Raji (cell line): ENCODE data around the gene ANKFN1.

Experiments used
- POLR2A ChIP-seq: IDR thresholded peaks from 2 replicates; pipeline ENCODE4 v1.6.1; 2011; ENCODE audit warnings: low read depth, low read length, control low read depth; ENCODE audit not compliant: insufficient read depth

ANKFN1 gene

GRCh38 chr17:56269556-56270389, 116.5 kb downstream of the ANKFN1 start:
- no peak for TF ChIP-seq POLR2A

- TF ChIP-seq POLR2A = no peak
Observed at GRCh38 chr17:56274491-56274890, 121.2 kb downstream of the ANKFN1 start.

- TF ChIP-seq POLR2A = no peak
Observed at GRCh38 chr17:56284482-56284881, 131.2 kb downstream of the ANKFN1 start.

GRCh38 chr17:56289321-56289720, 136.0 kb downstream of the ANKFN1 start:
- TF ChIP-seq POLR2A = no peak

- no peak for TF ChIP-seq POLR2A
Observed at GRCh38 chr17:56290101-56290801, 137.0 kb downstream of the ANKFN1 start.

- TF ChIP-seq POLR2A = no peak
Observed at GRCh38 chr17:56290802-56291118, 137.5 kb downstream of the ANKFN1 start.

GRCh38 chr17:56291226-56291805, 138.0 kb downstream of the ANKFN1 start:
- TF ChIP-seq POLR2A = no peak

GRCh38 chr17:56292010-56292409, 138.7 kb downstream of the ANKFN1 start:
- no peak for TF ChIP-seq POLR2A

- no peak for TF ChIP-seq POLR2A
Observed at GRCh38 chr17:56292578-56292977, 139.3 kb downstream of the ANKFN1 start.

- no peak for TF ChIP-seq POLR2A
Observed at GRCh38 chr17:56297184-56297583, 143.9 kb downstream of the ANKFN1 start.

- TF ChIP-seq POLR2A = no peak
Observed at GRCh38 chr17:56298846-56299245, 145.6 kb downstream of the ANKFN1 start.

- no peak for TF ChIP-seq POLR2A
Observed at GRCh38 chr17:56300144-56300543, 146.9 kb downstream of the ANKFN1 start.

- no peak for TF ChIP-seq POLR2A
Observed at GRCh38 chr17:56305007-56305406, 151.7 kb downstream of the ANKFN1 start.

- TF ChIP-seq POLR2A = no peak
Observed at GRCh38 chr17:56309897-56310296, 156.6 kb downstream of the ANKFN1 start.

GRCh38 chr17:56310782-56311181, 157.5 kb downstream of the ANKFN1 start:
- TF ChIP-seq POLR2A = no peak

- TF ChIP-seq POLR2A = no peak
Observed at GRCh38 chr17:56313201-56313600, 159.9 kb downstream of the ANKFN1 start.
